Ectodermal cell (in vitro differentiated cells): Measurements from ENCODE around the gene LRFN5.
"Not testable (repeated sequence)": the region's sequence is repeated elsewhere in the genome, so short reads cannot be mapped to it uniquely, and the experiment has no call there.

Experiments
- H3K27ac ChIP-seq: 2 replicates; pipeline ENCODE4 v1.7.0; 2013; ENCODE audit warnings: mild to moderate bottlenecking, low read depth, low read length; ENCODE audit not compliant: insufficient read depth, poor library complexity, severe bottlenecking
- H3K27me3 ChIP-seq: 2 replicates; pipeline ENCODE4 v1.7.0; 2013; ENCODE audit warnings: mild to moderate bottlenecking, low read length; ENCODE audit not compliant: insufficient read depth, control insufficient read depth, poor library complexity, severe bottlenecking
- H3K36me3 ChIP-seq: one replicate; pipeline ENCODE4 v1.7.0; 2013; ENCODE audit warnings: low read length; ENCODE audit not compliant: control insufficient read depth, insufficient read depth
- H3K4me1 ChIP-seq: one replicate; pipeline ENCODE4 v1.7.0; 2013; ENCODE audit warnings: low read length; ENCODE audit not compliant: control insufficient read depth, insufficient read depth
- H3K4me3 ChIP-seq: 2 replicates; pipeline ENCODE4 v1.7.0; 2013; ENCODE audit warnings: low read depth, low read length, control low read depth; ENCODE audit not compliant: insufficient read depth
- H3K9me3 ChIP-seq: 2 replicates; pipeline ENCODE4 v1.7.0; 2013; ENCODE audit warnings: mild to moderate bottlenecking, low read length, moderate library complexity; ENCODE audit not compliant: control insufficient read depth
- WGBS, 2 experiments: methylation state at CpG; one replicate each; pipeline ENCODE4 v1.1.7; 2013; ENCODE audit warnings: missing lambda C conversion rate in 2 of 2; 5-methylcytosine and 5-hydroxymethylcytosine counted together

The LRFN5 gene

GRCh38 chr14:41873686-41874317, 267.1 kb downstream of the LRFN5 start:
- no peaks in the 10 kb centered on the region for H3K36me3 ChIP-seq
- WGBS, 2 experiments = 87 to 93% methylated on average over 1 of the region's 1 CpG

GRCh38 chr14:41875116-41875515, 268.4 kb downstream of the LRFN5 start:
- 91 to 93% methylated on average over 1 of the region's 1 CpG for WGBS, 2 experiments
- Histone ChIP-seq H3K4me3 (no peak overlapping the region), H3K4me1 (no peaks in the 10 kb centered on the region), H3K9me3 (no peaks in the 10 kb centered on the region), H3K27me3 (no peaks in the 10 kb centered on the region), H3K27ac (no peak overlapping the region), H3K36me3 (no peaks in the 10 kb centered on the region)

More at GRCh38 chr14:41873686-41874317, 267.1 kb downstream of the LRFN5 start:
- Histone ChIP-seq H3K27me3 (no peaks in the 10 kb centered on the region), H3K4me3 (no peak overlapping the region), H3K9me3 (no peaks in the 10 kb centered on the region), H3K4me1 (no peaks in the 10 kb centered on the region), H3K27ac (no peak overlapping the region)

GRCh38 chr14:41878321-41878720, 271.6 kb downstream of the LRFN5 start:
- H3K4me1 ChIP-seq = no peaks in the 10 kb centered on the region
- 91% methylated on average over 1 of the region's 3 CpGs; no CpG with 5 or more reads in 1 of the 2 experiments for WGBS, 2 experiments

GRCh38 chr14:41891624-41892023, 284.9 kb downstream of the LRFN5 start:
- no peak overlapping the region for H3K27ac ChIP-seq
- no peaks in the 10 kb centered on the region for H3K9me3 ChIP-seq
- 93 to 95% methylated on average over 8 of the region's 8 CpGs for WGBS, 2 experiments
- H3K36me3 ChIP-seq = no peaks in the 10 kb centered on the region
- H3K4me1 ChIP-seq = no peaks in the 10 kb centered on the region
- H3K4me3 ChIP-seq = no peak overlapping the region
- H3K27me3 ChIP-seq = no peaks in the 10 kb centered on the region

More at GRCh38 chr14:41878321-41878720, 271.6 kb downstream of the LRFN5 start:
- Histone ChIP-seq H3K27me3 (no peaks in the 10 kb centered on the region), H3K9me3 (no peaks in the 10 kb centered on the region), H3K27ac (no peak overlapping the region), H3K4me3 (no peak overlapping the region), H3K36me3 (no peaks in the 10 kb centered on the region)

- no peak overlapping the region for H3K27ac ChIP-seq
- H3K36me3 ChIP-seq = no peaks in the 10 kb centered on the region
- H3K4me1 ChIP-seq = no peaks in the 10 kb centered on the region
- H3K4me3 ChIP-seq = no peak overlapping the region
- no peaks in the 10 kb centered on the region for H3K9me3 ChIP-seq
- H3K27me3 ChIP-seq = no peaks in the 10 kb centered on the region
Measured at GRCh38 chr14:41899416-41899815, 292.7 kb downstream of the LRFN5 start.

GRCh38 chr14:41900644-41901043, 294.0 kb downstream of the LRFN5 start:
- Histone ChIP-seq H3K27me3 (no peaks in the 10 kb centered on the region), H3K4me3 (no peak overlapping the region), H3K27ac (no peak overlapping the region), H3K4me1 (no peaks in the 10 kb centered on the region), H3K36me3 (no peaks in the 10 kb centered on the region), H3K9me3 (no peaks in the 10 kb centered on the region)
- WGBS, 2 experiments = 78 to 79% methylated on average over 3 to 4 of the region's 4 CpGs

- Histone ChIP-seq H3K36me3 (no peaks in the 10 kb centered on the region), H3K27ac (no peak overlapping the region), H3K4me3 (no peak overlapping the region), H3K4me1 (no peaks in the 10 kb centered on the region), H3K27me3 (no peaks in the 10 kb centered on the region), H3K9me3 (no peaks in the 10 kb centered on the region)
- 100% methylated on average over 2 of the region's 3 CpGs; no CpG with 5 or more reads in 1 of the 2 experiments for WGBS, 2 experiments
Measured at GRCh38 chr14:41901089-41901488, 294.4 kb downstream of the LRFN5 start.

GRCh38 chr14:41905394-41905964, 298.8 kb downstream of the LRFN5 start:
- Histone ChIP-seq H3K4me1 (no peaks in the 10 kb centered on the region), H3K27ac (no peak overlapping the region), H3K4me3 (no peak overlapping the region), H3K27me3 (no peaks in the 10 kb centered on the region), H3K36me3 (no peaks in the 10 kb centered on the region), H3K9me3 (no peaks in the 10 kb centered on the region)
- 95 to 96% methylated on average over 9 of the region's 9 CpGs for WGBS, 2 experiments

- not testable (repeated sequence) for H3K27me3 ChIP-seq, H3K27ac ChIP-seq, H3K9me3 ChIP-seq, H3K4me1 ChIP-seq, H3K36me3 ChIP-seq
- H3K4me3 ChIP-seq = peak overlapping the region; percentile 13
- WGBS, 2 experiments = 49 to 53% methylated on average over 12 of the region's 12 CpGs
Measured at GRCh38 chr14:41911155-41911554, 304.5 kb downstream of the LRFN5 start.

- H3K36me3 ChIP-seq = no peaks in the 10 kb centered on the region
- no peak overlapping the region for H3K4me3 ChIP-seq
- 100% methylated on average over 1 of the region's 2 CpGs; no CpG with 5 or more reads in 1 of the 2 experiments for WGBS, 2 experiments
- no peaks in the 10 kb centered on the region for H3K4me1 ChIP-seq
- H3K27me3 ChIP-seq = no peaks in the 10 kb centered on the region
- H3K27ac ChIP-seq = no peak overlapping the region
- H3K9me3 ChIP-seq = no peaks in the 10 kb centered on the region
Measured at GRCh38 chr14:41913398-41913797, 306.7 kb downstream of the LRFN5 start.
